ENCODE data around the gene KRTAP5-1. TPM values are rescaled to one million over a fixed set of nuclear protein-coding genes. Genes with fewer than 3 reads are reported as not detected.
"Not testable (repeated sequence)": the region's sequence is repeated elsewhere in the genome, so short reads cannot be mapped to it uniquely, and the experiment has no call there.

The KRTAP5-1 gene
- not detected in 2 replicates for polyA plus RNA-seq (2013)

GRCh38 chr11:1584661-1585370, at the start of gene KRTAP5-1:
Gene KRTAP5-1 (minus strand): TSS chr11:1585283. CDS start chr11:1585249, 34 bp downstream.
- not testable (repeated sequence) for H3K18ac ChIP-seq (ENCODE audit: low read length); H3K4me3 ChIP-seq (ENCODE audit: low read depth, low read length); H3K9me3 ChIP-seq (ENCODE audit: insufficient read depth, low read depth, low read length); H3K14ac ChIP-seq (ENCODE audit: low read length); H3K27ac ChIP-seq (ENCODE audit: low read depth, low read length); H3K27me3 ChIP-seq (ENCODE audit: insufficient read depth, low read length); H3K9ac ChIP-seq (ENCODE audit: low read length); H3K79me1 ChIP-seq (ENCODE audit: low read length); H2AFZ ChIP-seq (ENCODE audit: insufficient read depth, low read length, poor library complexity); H2BK5ac ChIP-seq (ENCODE audit: low read depth, low read length, poor library complexity); H3K4me1 ChIP-seq (ENCODE audit: control insufficient read depth in 1 of 2, insufficient read depth in 2 of 2, low read length in 2 of 2); DNase-seq; H2BK12ac ChIP-seq (ENCODE audit: low read length); H3K4ac ChIP-seq (ENCODE audit: low read depth, low read length); H2AK5ac ChIP-seq (ENCODE audit: low read length); H3K79me2 ChIP-seq (ENCODE audit: control insufficient read depth, insufficient read depth, low read length, poor library complexity); H4K91ac ChIP-seq (ENCODE audit: low read depth, low read length); H2BK120ac ChIP-seq (ENCODE audit: insufficient read depth, low read length, poor library complexity); H3K4me2 ChIP-seq (ENCODE audit: low read length); H3K23ac ChIP-seq (ENCODE audit: low read length); H4K12ac ChIP-seq (ENCODE audit: low read depth, low read length); H4K8ac ChIP-seq (ENCODE audit: low read depth, low read length); H3K36me3 ChIP-seq (ENCODE audit: control insufficient read depth in 1 of 2, insufficient read depth in 2 of 2, low read length in 2 of 2)
- WGBS (ENCODE audit: extremely low coverage, insufficient coverage, insufficient read length): no CpG with 5 or more reads among the region's 9 CpGs

- no peak overlapping the region for H2AFZ ChIP-seq (ENCODE audit: insufficient read depth, low read length, poor library complexity)
- H3K23ac ChIP-seq (ENCODE audit: low read length): no peak overlapping the region
- no peaks in the 10 kb centered on the region for H3K4me1 ChIP-seq (ENCODE audit: control insufficient read depth in 1 of 2, insufficient read depth in 2 of 2, low read length in 2 of 2)
- H3K79me2 ChIP-seq (ENCODE audit: control insufficient read depth, insufficient read depth, low read length, poor library complexity): no peaks in the 10 kb centered on the region
- H4K12ac ChIP-seq (ENCODE audit: low read depth, low read length): no peak overlapping the region
- H3K9me3 ChIP-seq (ENCODE audit: insufficient read depth, low read depth, low read length): peaks cover 2% of the 10 kb centered on the region
- no peak overlapping the region for H3K18ac ChIP-seq (ENCODE audit: low read length)
- H2BK5ac ChIP-seq (ENCODE audit: low read depth, low read length, poor library complexity): no peak overlapping the region
- H2BK12ac ChIP-seq (ENCODE audit: low read length): no peak overlapping the region
- H4K8ac ChIP-seq (ENCODE audit: low read depth, low read length): no peak overlapping the region
- no peak overlapping the region for H2BK120ac ChIP-seq (ENCODE audit: insufficient read depth, low read length, poor library complexity)
- H3K4me3 ChIP-seq (ENCODE audit: low read depth, low read length): no peak overlapping the region
- H3K36me3 ChIP-seq (ENCODE audit: control insufficient read depth in 1 of 2, insufficient read depth in 2 of 2, low read length in 2 of 2): no peaks in the 10 kb centered on the region
- DNase-seq: no peak
- no peaks in the 10 kb centered on the region for H3K79me1 ChIP-seq (ENCODE audit: low read length)
- peaks cover 2% of the 10 kb centered on the region for H3K27me3 ChIP-seq (ENCODE audit: insufficient read depth, low read length)
- H4K91ac ChIP-seq (ENCODE audit: low read depth, low read length): no peak overlapping the region
- H3K14ac ChIP-seq (ENCODE audit: low read length): no peak overlapping the region
- no peak overlapping the region for H2AK5ac ChIP-seq (ENCODE audit: low read length)
- no peak overlapping the region for H3K4me2 ChIP-seq (ENCODE audit: low read length)
- H3K4ac ChIP-seq (ENCODE audit: low read depth, low read length): no peak overlapping the region
- H3K9ac ChIP-seq (ENCODE audit: low read length): no peak overlapping the region
- no peak overlapping the region for H3K27ac ChIP-seq (ENCODE audit: low read depth, low read length)
- no CpG with 5 or more reads among the region's 10 CpGs for WGBS (ENCODE audit: extremely low coverage, insufficient coverage, insufficient read length)
Measured at GRCh38 chr11:1633864-1634263, 48.8 kb upstream of the KRTAP5-1 start.

- no peak overlapping the region for H4K8ac ChIP-seq (ENCODE audit: low read depth, low read length)
- no peak overlapping the region for H3K27ac ChIP-seq (ENCODE audit: low read depth, low read length)
- H2AK5ac ChIP-seq (ENCODE audit: low read length): no peak overlapping the region
- H3K79me1 ChIP-seq (ENCODE audit: low read length): no peaks in the 10 kb centered on the region
- H3K9ac ChIP-seq (ENCODE audit: low read length): no peak overlapping the region
- no peak overlapping the region for H4K91ac ChIP-seq (ENCODE audit: low read depth, low read length)
- H3K23ac ChIP-seq (ENCODE audit: low read length): no peak overlapping the region
- peaks cover 2% of the 10 kb centered on the region for H3K27me3 ChIP-seq (ENCODE audit: insufficient read depth, low read length)
- no peak overlapping the region for H3K4me3 ChIP-seq (ENCODE audit: low read depth, low read length)
- DNase-seq: no peak
- peaks cover 2% of the 10 kb centered on the region for H3K9me3 ChIP-seq (ENCODE audit: insufficient read depth, low read depth, low read length)
- no peaks in the 10 kb centered on the region for H3K79me2 ChIP-seq (ENCODE audit: control insufficient read depth, insufficient read depth, low read length, poor library complexity)
- no peaks in the 10 kb centered on the region for H3K4me1 ChIP-seq (ENCODE audit: control insufficient read depth in 1 of 2, insufficient read depth in 2 of 2, low read length in 2 of 2)
- no peak overlapping the region for H4K12ac ChIP-seq (ENCODE audit: low read depth, low read length)
- no peak overlapping the region for H2BK12ac ChIP-seq (ENCODE audit: low read length)
- H3K36me3 ChIP-seq (ENCODE audit: control insufficient read depth in 1 of 2, insufficient read depth in 2 of 2, low read length in 2 of 2): no peaks in the 10 kb centered on the region
- no peak overlapping the region for H2BK120ac ChIP-seq (ENCODE audit: insufficient read depth, low read length, poor library complexity)
- no peak overlapping the region for H2BK5ac ChIP-seq (ENCODE audit: low read depth, low read length, poor library complexity)
- no peak overlapping the region for H3K4me2 ChIP-seq (ENCODE audit: low read length)
- no peak overlapping the region for H3K4ac ChIP-seq (ENCODE audit: low read depth, low read length)
- H2AFZ ChIP-seq (ENCODE audit: insufficient read depth, low read length, poor library complexity): no peak overlapping the region
- H3K14ac ChIP-seq (ENCODE audit: low read length): no peak overlapping the region
- H3K18ac ChIP-seq (ENCODE audit: low read length): no peak overlapping the region
- WGBS (ENCODE audit: extremely low coverage, insufficient coverage, insufficient read length): no CpG with 5 or more reads among the region's 11 CpGs
Measured at GRCh38 chr11:1632053-1632714, 47.1 kb upstream of the KRTAP5-1 start.

GRCh38 chr11:1631066-1631568, 46.0 kb upstream of the KRTAP5-1 start:
- H3K79me2 ChIP-seq (ENCODE audit: control insufficient read depth, insufficient read depth, low read length, poor library complexity): no peaks in the 10 kb centered on the region
- no peak overlapping the region for H3K9ac ChIP-seq (ENCODE audit: low read length)
- no peak overlapping the region for H3K4ac ChIP-seq (ENCODE audit: low read depth, low read length)
- no peak overlapping the region for H4K8ac ChIP-seq (ENCODE audit: low read depth, low read length)
- H2AFZ ChIP-seq (ENCODE audit: insufficient read depth, low read length, poor library complexity): no peak overlapping the region
- no peaks in the 10 kb centered on the region for H3K79me1 ChIP-seq (ENCODE audit: low read length)
- H4K12ac ChIP-seq (ENCODE audit: low read depth, low read length): no peak overlapping the region
- no peaks in the 10 kb centered on the region for H3K4me1 ChIP-seq (ENCODE audit: control insufficient read depth in 1 of 2, insufficient read depth in 2 of 2, low read length in 2 of 2)
- no peak overlapping the region for H2BK120ac ChIP-seq (ENCODE audit: insufficient read depth, low read length, poor library complexity)
- no peak overlapping the region for H2BK5ac ChIP-seq (ENCODE audit: low read depth, low read length, poor library complexity)
- H3K4me2 ChIP-seq (ENCODE audit: low read length): no peak overlapping the region
- peaks cover 2% of the 10 kb centered on the region for H3K27me3 ChIP-seq (ENCODE audit: insufficient read depth, low read length)
- peaks cover 2% of the 10 kb centered on the region for H3K9me3 ChIP-seq (ENCODE audit: insufficient read depth, low read depth, low read length)
- DNase-seq: no peak
- H3K23ac ChIP-seq (ENCODE audit: low read length): no peak overlapping the region
- no peak overlapping the region for H3K27ac ChIP-seq (ENCODE audit: low read depth, low read length)
- H2BK12ac ChIP-seq (ENCODE audit: low read length): no peak overlapping the region
- no peak overlapping the region for H4K91ac ChIP-seq (ENCODE audit: low read depth, low read length)
- H3K14ac ChIP-seq (ENCODE audit: low read length): no peak overlapping the region
- WGBS (ENCODE audit: extremely low coverage, insufficient coverage, insufficient read length): no CpG with 5 or more reads among the region's 13 CpGs
- H3K18ac ChIP-seq (ENCODE audit: low read length): no peak overlapping the region
- H3K36me3 ChIP-seq (ENCODE audit: control insufficient read depth in 1 of 2, insufficient read depth in 2 of 2, low read length in 2 of 2): no peaks in the 10 kb centered on the region
- H2AK5ac ChIP-seq (ENCODE audit: low read length): no peak overlapping the region
- no peak overlapping the region for H3K4me3 ChIP-seq (ENCODE audit: low read depth, low read length)

Data from trophoblast cell (in vitro differentiated cells and primary cell).